Hepatocyte (in vitro differentiated cells): ENCODE measurements around the gene SCD5. TPM values are rescaled to one million over a fixed set of nuclear protein-coding genes. Genes with fewer than 3 reads are reported as not detected.

Experiments
- DNase-seq: peaks from one replicate; pipeline ENCODE4 v3.0.0-alpha.2; 2016; ENCODE audit warnings: low spot score
- H2AFZ ChIP-seq: fragments of 200-600 bp; sonication (generic); 2 replicates; pipeline ENCODE4 v1.6.0; 2016; ENCODE audit warnings: antibody characterized with exemption, mild to moderate bottlenecking
- H3K27ac ChIP-seq: fragments of 200-600 bp; sonication (generic); 2 replicates; pipeline ENCODE4 v1.5.1; 2016; ENCODE audit warnings: mild to moderate bottlenecking
- H3K27me3 ChIP-seq: fragments of 200-600 bp; sonication (generic); 2 replicates; pipeline ENCODE4 v1.6.1; 2016
- H3K36me3 ChIP-seq: fragments of 200-600 bp; sonication (generic); replicated peaks from 2 replicates; pipeline ENCODE4 v1.5.1; 2016; ENCODE audit warnings: low read depth; ENCODE audit not compliant: insufficient read depth
- H3K4me1 ChIP-seq: fragments of 200-600 bp; sonication (generic); 2 replicates; pipeline ENCODE4 v1.5.1; 2016; ENCODE audit warnings: mild to moderate bottlenecking, moderate library complexity; ENCODE audit not compliant: insufficient read depth
- H3K4me2 ChIP-seq: fragments of 200-600 bp; sonication (generic); 2 replicates; pipeline ENCODE4 v1.6.0; 2016
- H3K4me3 ChIP-seq: fragments of 200-600 bp; sonication (generic); 2 replicates; pipeline ENCODE4 v1.5.1; 2016; ENCODE audit warnings: mild to moderate bottlenecking
- H3K79me2 ChIP-seq: fragments of 200-600 bp; sonication (generic); 2 replicates; pipeline ENCODE4 v1.6.0; 2017; ENCODE audit warnings: mild to moderate bottlenecking
- H3K9me2 ChIP-seq: fragments of 200-600 bp; sonication (generic); replicated peaks from 2 replicates; pipeline ENCODE4 v1.6.0; 2017; ENCODE audit warnings: mild to moderate bottlenecking; ENCODE audit not compliant: insufficient read depth
- H3K9me3 ChIP-seq: fragments of 200-600 bp; sonication (generic); 2 replicates; pipeline ENCODE4 v1.5.1; 2016; ENCODE audit warnings: low read depth, mild to moderate bottlenecking
- H4K20me1 ChIP-seq: fragments of 200-600 bp; sonication (generic); 2 replicates; pipeline ENCODE4 v1.6.0; 2016; ENCODE audit warnings: mild to moderate bottlenecking; ENCODE audit not compliant: insufficient read depth, poor library complexity, severe bottlenecking
- CTCF ChIP-seq: fragments of 200-600 bp; sonication (generic); IDR thresholded peaks from 2 replicates; pipeline ENCODE4 v1.5.1; 2016; ENCODE audit warnings: antibody characterized with exemption, mild to moderate bottlenecking; ENCODE audit not compliant: poor library complexity
- EZH2 ChIP-seq: fragments of 200-600 bp; sonication (generic); IDR thresholded peaks from 2 replicates; pipeline ENCODE4 v1.6.1; 2016; ENCODE audit warnings: antibody characterized with exemption, mild to moderate bottlenecking, borderline replicate concordance
- EZH2phosphoT487 ChIP-seq: fragments of 200-600 bp; sonication (generic); IDR thresholded peaks from one replicate; pipeline ENCODE4 v1.6.1; 2018; ENCODE audit warnings: antibody characterized with exemption, mild to moderate bottlenecking, low read depth, moderate library complexity; ENCODE audit not compliant: unreplicated experiment, severe bottlenecking
- WGBS: methylation state at CpG from one replicate; pipeline ENCODE4 v1.1.6; 2016; ENCODE audit warnings: low lambda C conversion rate; ENCODE audit errors: missing lambda C conversion rate; 5-methylcytosine and 5-hydroxymethylcytosine counted together
- polyA plus RNA-seq: library from polyadenylated mRNA; unstranded; fragments of >200 nt; fragmentation: Nextera tagmentation; extraction: Ambion mirVana; gene quantifications from 2 replicates; pipeline ENCODE4 v1.2.1, GENCODE V29; 2016
- total RNA-seq: library from RNA; depleted of rRNA; stranded (reverse); fragments of >200 nt; gene quantifications from 2 replicates; pipeline ENCODE4 v1.2.3, GENCODE V29; 2014

SCD5 gene
- total and polyA plus RNA-seq, 2 experiments from 2014 or later: 6.4 to 19.2 TPM

- H3K4me1 ChIP-seq: peaks cover 4% of the 10 kb centered on the region
- H3K9me2 ChIP-seq: no peaks in the 10 kb centered on the region
- no peak overlapping the region for H2AFZ ChIP-seq
- H3K27me3 ChIP-seq: no peaks in the 10 kb centered on the region
- H3K9me3 ChIP-seq: no peaks in the 10 kb centered on the region
- no peak overlapping the region for H3K27ac ChIP-seq
- no peaks in the 10 kb centered on the region for H3K36me3 ChIP-seq
- H3K4me2 ChIP-seq: no peak overlapping the region
- 82% methylated on average over 4 of the region's 4 CpGs for WGBS
- H4K20me1 ChIP-seq: no peaks in the 10 kb centered on the region
- no peaks in the 10 kb centered on the region for H3K79me2 ChIP-seq
- TF ChIP-seq EZH2 (no peak), CTCF (no peak), EZH2phosphoT487 (no peak)
- no peak for DNase-seq
- H3K4me3 ChIP-seq: no peak overlapping the region
Measured at GRCh38 chr4:82623121-82623683, 175.4 kb downstream of the SCD5 start.

- Histone ChIP-seq H3K27me3 (no peaks in the 10 kb centered on the region), H3K79me2 (no peaks in the 10 kb centered on the region), H4K20me1 (no peaks in the 10 kb centered on the region), H3K4me1 (peaks cover 6% of the 10 kb centered on the region), H3K27ac (no peak overlapping the region), H3K9me3 (no peaks in the 10 kb centered on the region), H3K4me2 (no peak overlapping the region), H2AFZ (no peak overlapping the region), H3K4me3 (no peak overlapping the region), H3K36me3 (no peaks in the 10 kb centered on the region), H3K9me2 (no peaks in the 10 kb centered on the region)
- 48% methylated on average over 3 of the region's 3 CpGs for WGBS
- no peak for TF ChIP-seq EZH2
- TF ChIP-seq CTCF: no peak
- no peak for TF ChIP-seq EZH2phosphoT487
- no peak for DNase-seq
Measured at GRCh38 chr4:82621251-82621650, 177.3 kb downstream of the SCD5 start.

GRCh38 chr4:82620126-82620735, 178.4 kb downstream of the SCD5 start:
- TF ChIP-seq EZH2: no peak
- no peak for TF ChIP-seq CTCF
- TF ChIP-seq EZH2phosphoT487: no peak
- H2AFZ ChIP-seq: no peak overlapping the region
- H3K4me2 ChIP-seq: no peak overlapping the region
- H3K9me3 ChIP-seq: no peaks in the 10 kb centered on the region
- no peaks in the 10 kb centered on the region for H3K9me2 ChIP-seq
- 66% methylated on average over 6 of the region's 6 CpGs for WGBS
- no peaks in the 10 kb centered on the region for H4K20me1 ChIP-seq
- no peaks in the 10 kb centered on the region for H3K36me3 ChIP-seq
- no peak overlapping the region for H3K27ac ChIP-seq
- no peak for DNase-seq
- no peaks in the 10 kb centered on the region for H3K27me3 ChIP-seq
- H3K79me2 ChIP-seq: no peaks in the 10 kb centered on the region
- H3K4me1 ChIP-seq: peaks cover 6% of the 10 kb centered on the region
- H3K4me3 ChIP-seq: no peak overlapping the region
